PC-3 (cell line): Measurements from ENCODE around the gene ZDHHC13.

Source experiments
- CTCF ChIP-seq: fragments of 300-600 bp; sonication (generic); conservative IDR thresholded peaks from 2 replicates; pipeline ENCODE4 v1.5.1; 2017; ENCODE audit warnings: antibody characterized with exemption, low read depth, mild to moderate bottlenecking, low read length
- EZH2 ChIP-seq: fragments of 300-600 bp; sonication (generic); IDR thresholded peaks from one replicate; pipeline ENCODE4 v1.6.1; 2017; ENCODE audit warnings: antibody characterized with exemption, mild to moderate bottlenecking, low read length; ENCODE audit not compliant: unreplicated experiment

GRCh38 chr11:19073454-19074415 is 43.2 kb upstream of the ZDHHC13 start:
- TF ChIP-seq EZH2, result no peak
- no peak for TF ChIP-seq CTCF
